Upper lobe of right lung (tissue), 1 donor: ENCODE results near the gene MMAB. TPM values are rescaled to one million over a fixed set of nuclear protein-coding genes. Genes with fewer than 3 reads are reported as not detected.

Experiments used
- ATAC-seq: fragments of 200-7000 bp; cut with Tn5 transposase; one replicate; pipeline ENCODE4 v1.9.1; 2020; ENCODE audit warnings: mild to moderate bottlenecking, moderate library complexity
- DNase-seq: peaks from one replicate; pipeline ENCODE4 v3.0.0-alpha.2; 2020
- H3K27ac ChIP-seq: fragments of 200-600 bp; one replicate; pipeline ENCODE4 v1.8.0; 2022
- H3K27me3 ChIP-seq: fragments of 200-600 bp; one replicate; pipeline ENCODE4 v1.8.0; 2022; ENCODE audit warnings: mild to moderate bottlenecking
- H3K36me3 ChIP-seq: fragments of 200-600 bp; one replicate; pipeline ENCODE4 v1.8.0; 2022
- H3K4me1 ChIP-seq: fragments of 200-600 bp; one replicate; pipeline ENCODE4 v1.8.0; 2022
- H3K4me3 ChIP-seq: fragments of 200-600 bp; one replicate; pipeline ENCODE4 v1.8.0; 2022; ENCODE audit warnings: mild to moderate bottlenecking
- H3K9me3 ChIP-seq: fragments of 200-600 bp; one replicate; pipeline ENCODE4 v1.8.0; 2022
- CTCF ChIP-seq: fragments of 200-600 bp; IDR thresholded peaks from one replicate; pipeline ENCODE4 v1.8.0; 2022; ENCODE audit warnings: antibody characterized with exemption
- intact Hi-C: fragments of 100-400 bp; cut with DNase I; formaldehyde crosslinking; loops from one replicate; pipeline ENCODE4 v1.11.0; 2022
- total RNA-seq: library from RNA; stranded (reverse); fragmentation: NEBNext Ultra II Directional; extraction: Animal tissue kit (Norgen Biotek cat#: 25700); gene quantifications from one replicate; pipeline ENCODE4 v1.2.1, GENCODE V29; 2021
- donor health status: DM: no; HTN: yes; CAD: no; lungs with severe emphysema.

The MMAB gene
- total RNA-seq, 1 donor from 2014 or later: 58.0 TPM

DNA sequence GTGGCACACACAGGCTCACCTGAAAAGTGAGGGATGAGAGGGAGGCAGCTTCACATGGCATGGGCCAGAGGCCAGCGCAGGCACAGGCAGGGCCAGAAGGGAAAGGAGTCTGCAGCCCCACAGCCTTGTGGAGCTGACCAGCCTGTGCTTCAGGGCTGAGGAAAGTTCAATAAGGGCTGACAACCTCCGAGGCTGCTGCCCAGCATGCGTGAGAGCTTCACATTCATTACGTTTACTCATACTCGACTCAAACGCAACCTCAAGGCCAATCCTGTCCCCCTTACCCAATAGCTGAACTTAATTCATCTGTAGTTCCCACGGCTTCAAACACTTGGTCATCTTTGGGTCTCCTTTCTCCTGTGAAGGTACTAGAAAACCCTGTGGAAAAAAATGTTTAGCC, 4.8 kb downstream of the MMAB start:
- H3K9me3 ChIP-seq: no peaks in the 10 kb centered on the region
- H3K4me3 ChIP-seq: no peak overlapping the region
- no peak overlapping the region for H3K27ac ChIP-seq
- peaks cover 51% of the 10 kb centered on the region for H3K36me3 ChIP-seq
- intact Hi-C loops: no loop called here
- ATAC-seq (no peak), DNase-seq (no peak)
- no peak for TF ChIP-seq CTCF
- no peaks in the 10 kb centered on the region for H3K27me3 ChIP-seq
- no peaks in the 10 kb centered on the region for H3K4me1 ChIP-seq

- Histone ChIP-seq H3K27me3 (no peaks in the 10 kb centered on the region), H3K36me3 (peaks cover 56% of the 10 kb centered on the region), H3K4me1 (no peaks in the 10 kb centered on the region), H3K27ac (no peak overlapping the region), H3K9me3 (no peaks in the 10 kb centered on the region), H3K4me3 (no peak overlapping the region)
- intact Hi-C loops: no loop called here
- no peak for DNase-seq
- ATAC-seq: no peak
- no peak for TF ChIP-seq CTCF
These were observed 5.3 kb downstream of the MMAB start for GRCh38 chr12:109567967-109568366.

GRCh38 chr12:109567296-109567695, 6.0 kb downstream of the MMAB start:
- H3K36me3 ChIP-seq: peaks cover 57% of the 10 kb centered on the region
- no peak overlapping the region for H3K4me3 ChIP-seq
- ATAC-seq: no peak
- intact Hi-C loops: no loop called here
- TF ChIP-seq CTCF: no peak
- no peak overlapping the region for H3K27ac ChIP-seq
- no peak for DNase-seq
- H3K9me3 ChIP-seq: no peaks in the 10 kb centered on the region
- no peaks in the 10 kb centered on the region for H3K4me1 ChIP-seq
- no peaks in the 10 kb centered on the region for H3K27me3 ChIP-seq

DNA sequence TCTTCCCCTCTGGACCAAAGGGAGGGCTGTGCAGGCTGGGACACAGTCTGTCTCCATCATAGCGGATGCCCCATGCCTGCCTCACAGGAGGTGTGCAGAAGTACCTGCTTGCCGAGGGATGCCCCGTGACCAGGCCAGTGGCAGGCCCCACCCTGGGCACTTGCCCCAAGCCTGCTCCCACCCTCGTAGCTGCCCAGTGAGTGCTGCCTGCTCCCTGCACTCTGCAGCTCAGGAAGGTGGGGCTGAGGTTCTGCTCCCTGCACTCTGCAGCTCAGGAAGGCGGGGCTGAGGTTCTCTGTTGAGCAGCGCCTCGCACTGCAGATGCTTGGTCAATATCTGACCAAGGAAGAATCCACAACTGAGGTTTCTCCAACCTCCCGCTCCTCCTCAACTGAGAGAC, 6.9 kb downstream of the MMAB start:
- Histone ChIP-seq H3K9me3 (no peaks in the 10 kb centered on the region), H3K36me3 (peaks cover 57% of the 10 kb centered on the region), H3K4me3 (no peak overlapping the region), H3K27ac (no peak overlapping the region), H3K4me1 (no peaks in the 10 kb centered on the region), H3K27me3 (no peaks in the 10 kb centered on the region)
- intact Hi-C loops: no loop called here
- DNase-seq: no peak
- TF ChIP-seq CTCF: no peak
- no peak for ATAC-seq

DNA sequence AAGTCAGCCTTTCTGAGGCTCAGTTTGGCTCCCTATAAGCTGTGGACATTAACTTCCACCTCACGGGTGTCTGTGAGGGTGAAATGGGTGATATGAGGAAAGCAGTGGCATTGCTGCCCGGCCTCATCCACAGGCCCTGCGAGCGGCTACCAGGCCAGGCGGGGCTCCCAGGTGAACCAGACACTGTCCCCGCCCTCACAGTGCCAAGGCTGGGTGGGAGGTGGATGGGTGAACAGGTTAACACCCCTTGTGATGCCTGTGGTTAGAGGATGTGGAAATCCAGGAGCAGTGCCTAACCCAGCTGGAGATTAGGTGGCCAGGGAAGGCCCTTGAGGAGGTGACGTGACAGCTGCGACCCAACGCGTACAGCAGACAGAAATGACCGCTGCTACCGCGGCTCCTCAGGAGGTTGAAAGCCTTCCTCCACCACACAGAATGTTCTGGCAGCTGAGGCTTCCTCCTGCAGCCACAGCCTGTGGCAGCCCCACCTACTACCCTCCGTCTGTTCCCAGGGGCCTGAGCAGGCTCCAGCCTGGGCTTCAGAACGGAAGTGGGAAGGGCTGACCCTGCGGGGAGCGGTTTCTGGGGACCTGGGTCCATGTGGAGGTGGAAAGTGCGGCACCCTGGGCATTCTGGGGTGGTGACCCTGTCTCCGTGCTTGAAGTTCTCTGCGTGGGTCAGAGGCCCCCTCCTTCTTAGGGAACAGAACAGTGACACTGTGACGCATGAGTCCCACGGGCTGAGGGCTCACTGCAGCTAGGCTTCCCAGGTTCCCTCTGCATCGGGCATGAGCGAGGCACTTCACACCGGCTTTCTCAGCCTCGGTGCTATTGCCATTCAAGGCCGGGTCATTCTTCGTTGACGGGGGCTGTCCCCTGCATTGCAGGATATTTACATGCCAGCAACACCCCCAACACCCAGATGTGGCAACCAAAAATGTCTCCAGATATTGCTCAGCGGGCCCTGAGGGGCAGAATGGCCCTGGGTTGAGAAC, 9.7 kb downstream of the MMAB start:
- Histone ChIP-seq H3K4me1 (no peaks in the 10 kb centered on the region), H3K4me3 (no peak overlapping the region), H3K36me3 (peaks cover 52% of the 10 kb centered on the region), H3K27me3 (no peaks in the 10 kb centered on the region), H3K9me3 (no peaks in the 10 kb centered on the region), H3K27ac (no peak overlapping the region)
- no peak for ATAC-seq
- TF ChIP-seq CTCF: no peak
- DNase-seq: no peak
- intact Hi-C loops: no loop called here
